Lower leg skin (tissue), 4 donors: ENCODE results near the gene SYCP3. TPM values are rescaled to one million over a fixed set of nuclear protein-coding genes. Genes with fewer than 3 reads are reported as not detected.

Experiments used
- DNase-seq, 2 donors: peaks; one replicate each; pipeline ENCODE4 v3.0.0-alpha.2; 2019; ENCODE audit warnings: low spot score in 2 of 2
- H3K4me3 ChIP-seq: fragments of 200-600 bp; sonication (generic); 2 replicates; pipeline ENCODE4 v1.5.1; 2017; ENCODE audit warnings: mild to moderate bottlenecking, low read depth; ENCODE audit not compliant: poor library complexity, severe bottlenecking
- CTCF ChIP-seq, 3 donors: fragments of 450-650 bp; IDR thresholded peaks; one replicate each; pipeline ENCODE4 v1.5.1; 2016; ENCODE audit warnings: antibody characterized with exemption in 3 of 3, mild to moderate bottlenecking in 3 of 3, moderate library complexity in 2 of 3
- POLR2A ChIP-seq, 2 donors: fragments of 450-650 bp; IDR thresholded peaks; one replicate each; pipeline ENCODE4 v1.6.1; 2016 to 2017; ENCODE audit warnings: antibody characterized with exemption in 2 of 2, mild to moderate bottlenecking in 1 of 2, moderate library complexity in 1 of 2
- WGBS, 2 donors: methylation state at CpG; one replicate each; pipeline ENCODE4 v1.1.5; 2018; 5-methylcytosine and 5-hydroxymethylcytosine counted together
- intact Hi-C: fragments of 100-400 bp; cut with DNase I; formaldehyde crosslinking; loops from one replicate; pipeline ENCODE4 v1.15.0; 2023; ENCODE audit warnings: low total_unique reads
- total RNA-seq, 4 donors: library from RNA; depleted of rRNA; stranded (reverse); fragments of >200 nt; gene quantifications; one replicate each; pipeline ENCODE4 v1.1.0, GENCODE V29; 2016

The SYCP3 gene
- total RNA-seq, 4 donors from 2014 or later = 0.58 TPM; not detected in 3

GRCh38 chr12:101696251-101697196 lies 42.7 kb downstream of the SYCP3 start:
- H3K4me3 ChIP-seq = peak overlapping the region; percentile 96
- intact Hi-C loops = no loop called here
- peak; percentile 66 to 89 for DNase-seq
- WGBS, 2 donors = 22 to 30% methylated on average over 18 of the region's 18 CpGs
- TF ChIP-seq POLR2A (IDR thresholded peaks at IDR 0.05) (no peak), CTCF (IDR thresholded peaks at IDR 0.05) (no peak)

GRCh38 chr12:101695706-101696105 lies 43.6 kb downstream of the SYCP3 start:
- no peak for TF ChIP-seq POLR2A (IDR thresholded peaks at IDR 0.05)
- H3K4me3 ChIP-seq = no peak overlapping the region
- intact Hi-C loops = no loop called here
- no peak for DNase-seq
- WGBS, 2 donors = 80 to 84% methylated on average over 1 of the region's 1 CpG

GRCh38 chr12:101694986-101695385 lies 44.3 kb downstream of the SYCP3 start:
- WGBS, 2 donors = 97 to 99% methylated on average over 2 of the region's 2 CpGs
- intact Hi-C loops = no loop called here
- TF ChIP-seq POLR2A (IDR thresholded peaks at IDR 0.05) (no peak), CTCF (IDR thresholded peaks at IDR 0.05) (no peak)

GRCh38 chr12:101694297-101694848 lies 44.9 kb downstream of the SYCP3 start:
- no peak for DNase-seq
- 89% methylated on average over 2 of the region's 2 CpGs for WGBS, 2 donors
- TF ChIP-seq POLR2A (IDR thresholded peaks at IDR 0.05) (no peak), CTCF (IDR thresholded peaks at IDR 0.05) (no peak)
- intact Hi-C loops = no loop called here
- H3K4me3 ChIP-seq = no peak overlapping the region

More at GRCh38 chr12:101694986-101695385, 44.3 kb downstream of the SYCP3 start:
- H3K4me3 ChIP-seq = no peak overlapping the region
- DNase-seq = no peak

GRCh38 chr12:101691503-101692096 lies 47.7 kb downstream of the SYCP3 start:
- H3K4me3 ChIP-seq = no peak overlapping the region
- WGBS, 2 donors = 90 to 92% methylated on average over 1 of the region's 1 CpG
- intact Hi-C loops = no loop called here
- TF ChIP-seq POLR2A (IDR thresholded peaks at IDR 0.05) (no peak), CTCF (IDR thresholded peaks at IDR 0.05) (no peak)
- DNase-seq = no peak

- DNase-seq = no peak
- WGBS, 2 donors = 57 to 70% methylated on average over 3 of the region's 3 CpGs
- no peak for TF ChIP-seq CTCF (IDR thresholded peaks at IDR 0.05)
- no peak for TF ChIP-seq POLR2A (IDR thresholded peaks at IDR 0.05)
- H3K4me3 ChIP-seq = no peak overlapping the region
- intact Hi-C loops = no loop called here
Observed at GRCh38 chr12:101690544-101691098, 48.6 kb downstream of the SYCP3 start.
